NB4 (cell line): ENCODE measurements around the gene CHST6.

ENCODE experiments used
- DNase-seq: peaks from one replicate; pipeline ENCODE4 v3.0.0; 2010; ENCODE audit warnings: low read depth
- H3K4me3 ChIP-seq: one replicate; pipeline ENCODE4 v1.5.1; 2011; ENCODE audit warnings: mild to moderate bottlenecking, low read depth, low read length, moderate library complexity
- MYC ChIP-seq: IDR thresholded peaks from 2 replicates; pipeline ENCODE4 v1.6.1; 2011; ENCODE audit warnings: low read depth, low read length
- POLR2A ChIP-seq: IDR thresholded peaks from 2 replicates; pipeline ENCODE4 v1.6.1; 2011; ENCODE audit warnings: mild to moderate bottlenecking; ENCODE audit not compliant: insufficient read length; ENCODE audit errors: extremely low read depth
- TF ChIP-seq, protein P1 (sequence below): IDR thresholded peaks from one replicate; pipeline ENCODE4 v1.5.1; 2012; ENCODE audit warnings: low read depth, low read length
- TF ChIP-seq, protein P2 (sequence below): IDR thresholded peaks from 2 replicates; pipeline ENCODE4 v1.6.1; 2011; ENCODE audit warnings: low read depth, low read length

CHST6 gene

DNA sequence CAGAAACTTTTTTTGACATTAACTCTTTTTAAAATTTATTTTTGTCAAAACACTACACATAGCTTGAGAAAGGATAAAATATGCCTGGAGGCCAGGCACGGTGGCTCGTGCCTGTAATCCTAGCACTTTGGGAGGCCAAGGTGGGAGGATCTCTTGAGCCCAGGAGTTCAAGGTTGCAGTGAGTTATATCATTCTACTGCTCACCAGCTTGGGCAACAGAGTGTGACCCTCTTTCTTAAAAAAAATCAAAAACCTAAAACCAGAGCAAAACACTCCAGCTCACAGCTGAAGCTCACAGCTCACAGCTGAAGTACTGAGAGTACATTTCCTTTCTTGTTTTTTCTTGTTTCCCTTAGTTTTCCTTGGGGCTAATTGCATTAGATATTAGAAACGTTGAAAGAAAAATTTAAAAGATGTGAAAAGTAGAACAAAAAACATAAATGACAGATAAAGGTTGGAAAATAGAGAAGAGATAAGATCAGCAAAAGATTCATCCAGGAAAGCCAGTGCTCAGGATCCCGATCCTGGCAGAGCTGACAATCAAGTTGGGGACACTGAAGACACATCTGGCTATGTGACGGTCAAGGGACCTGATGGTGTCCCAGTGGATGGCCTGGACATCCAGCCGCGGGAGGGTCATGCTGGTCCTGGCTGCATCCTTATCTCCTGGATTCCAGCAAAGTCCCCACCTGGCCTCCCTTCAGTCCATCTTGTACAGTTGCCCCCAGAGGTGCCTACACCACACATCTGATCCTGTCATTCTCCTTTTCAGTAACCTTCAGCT is 9.8 kb downstream of the CHST6 start:
- TF ChIP-seq, protein P1, sequence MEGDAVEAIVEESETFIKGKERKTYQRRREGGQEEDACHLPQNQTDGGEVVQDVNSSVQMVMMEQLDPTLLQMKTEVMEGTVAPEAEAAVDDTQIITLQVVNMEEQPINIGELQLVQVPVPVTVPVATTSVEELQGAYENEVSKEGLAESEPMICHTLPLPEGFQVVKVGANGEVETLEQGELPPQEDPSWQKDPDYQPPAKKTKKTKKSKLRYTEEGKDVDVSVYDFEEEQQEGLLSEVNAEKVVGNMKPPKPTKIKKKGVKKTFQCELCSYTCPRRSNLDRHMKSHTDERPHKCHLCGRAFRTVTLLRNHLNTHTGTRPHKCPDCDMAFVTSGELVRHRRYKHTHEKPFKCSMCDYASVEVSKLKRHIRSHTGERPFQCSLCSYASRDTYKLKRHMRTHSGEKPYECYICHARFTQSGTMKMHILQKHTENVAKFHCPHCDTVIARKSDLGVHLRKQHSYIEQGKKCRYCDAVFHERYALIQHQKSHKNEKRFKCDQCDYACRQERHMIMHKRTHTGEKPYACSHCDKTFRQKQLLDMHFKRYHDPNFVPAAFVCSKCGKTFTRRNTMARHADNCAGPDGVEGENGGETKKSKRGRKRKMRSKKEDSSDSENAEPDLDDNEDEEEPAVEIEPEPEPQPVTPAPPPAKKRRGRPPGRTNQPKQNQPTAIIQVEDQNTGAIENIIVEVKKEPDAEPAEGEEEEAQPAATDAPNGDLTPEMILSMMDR = no peak
- TF ChIP-seq MYC (no peak), POLR2A (no peak)
- TF ChIP-seq, protein P2, sequence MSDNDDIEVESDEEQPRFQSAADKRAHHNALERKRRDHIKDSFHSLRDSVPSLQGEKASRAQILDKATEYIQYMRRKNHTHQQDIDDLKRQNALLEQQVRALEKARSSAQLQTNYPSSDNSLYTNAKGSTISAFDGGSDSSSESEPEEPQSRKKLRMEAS = no peak

DNA sequence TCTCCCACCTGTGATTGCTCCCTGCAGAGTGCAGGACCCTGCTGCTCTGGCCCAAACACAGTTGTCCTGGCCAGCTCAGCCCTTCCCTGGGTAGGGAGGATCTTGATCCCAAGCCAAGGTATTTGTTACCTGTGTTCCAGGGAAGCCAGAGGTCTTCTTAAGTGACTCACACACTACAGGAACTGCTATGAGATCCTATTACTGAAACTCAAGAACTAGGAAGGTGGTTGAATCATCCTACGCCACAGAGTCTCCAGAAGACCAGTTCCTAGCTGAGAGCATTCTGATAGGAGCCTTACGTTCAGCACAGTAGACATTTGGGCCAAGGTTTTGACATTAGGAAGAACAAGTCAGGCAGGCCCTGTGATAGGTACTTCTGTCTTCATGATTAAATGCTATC is 12.0 kb downstream of the CHST6 start:
- no peak overlapping the region for H3K4me3 ChIP-seq
- TF ChIP-seq POLR2A (no peak), MYC (no peak)
- TF ChIP-seq, protein P2 = no peak
- TF ChIP-seq, protein P1 = no peak
- DNase-seq = no peak

More for the DNA sequence above, 9.8 kb downstream of the CHST6 start:
- no peak for DNase-seq
- no peak overlapping the region for H3K4me3 ChIP-seq

DNA sequence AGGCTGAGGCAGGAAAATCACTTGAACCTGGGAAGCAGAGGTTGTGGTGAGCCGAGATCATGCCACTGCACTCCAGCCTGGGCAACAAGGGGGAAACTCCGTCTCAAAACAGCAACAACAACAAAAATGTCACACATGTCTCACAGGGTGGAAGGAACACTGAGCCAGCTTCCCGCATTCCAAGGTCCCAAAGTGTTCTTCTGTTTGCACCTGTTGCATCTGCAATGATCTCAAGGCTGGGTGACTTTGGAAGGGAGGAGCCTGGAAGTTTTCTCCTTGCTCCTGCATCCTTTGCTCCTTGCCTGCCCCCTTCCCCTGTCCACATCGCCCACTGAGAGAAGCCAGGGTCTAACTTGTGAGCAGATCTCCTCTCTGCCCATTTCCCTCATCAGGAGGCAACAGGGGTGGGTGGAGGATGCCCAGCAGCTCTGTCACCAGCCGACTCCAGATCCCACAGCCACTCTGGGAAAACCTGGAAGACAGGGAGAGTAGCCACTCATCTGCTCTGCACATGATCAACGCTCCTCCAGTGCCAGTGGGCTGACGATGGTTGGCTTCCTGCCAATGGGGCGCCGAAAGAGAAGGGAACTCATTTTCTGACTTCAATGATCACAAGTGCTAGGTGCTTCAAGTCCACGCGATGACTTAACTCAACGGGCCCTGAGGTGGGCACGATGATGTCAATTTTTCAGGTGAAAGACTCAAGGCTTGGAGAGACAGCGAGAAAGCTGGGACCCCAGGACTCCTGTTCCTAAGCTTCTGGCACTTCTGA is 12.6 kb downstream of the CHST6 start:
- TF ChIP-seq, protein P2 = no peak
- TF ChIP-seq POLR2A (no peak), MYC (no peak)
- TF ChIP-seq, protein P1 = no peak
- no peak overlapping the region for H3K4me3 ChIP-seq
- no peak for DNase-seq

DNA sequence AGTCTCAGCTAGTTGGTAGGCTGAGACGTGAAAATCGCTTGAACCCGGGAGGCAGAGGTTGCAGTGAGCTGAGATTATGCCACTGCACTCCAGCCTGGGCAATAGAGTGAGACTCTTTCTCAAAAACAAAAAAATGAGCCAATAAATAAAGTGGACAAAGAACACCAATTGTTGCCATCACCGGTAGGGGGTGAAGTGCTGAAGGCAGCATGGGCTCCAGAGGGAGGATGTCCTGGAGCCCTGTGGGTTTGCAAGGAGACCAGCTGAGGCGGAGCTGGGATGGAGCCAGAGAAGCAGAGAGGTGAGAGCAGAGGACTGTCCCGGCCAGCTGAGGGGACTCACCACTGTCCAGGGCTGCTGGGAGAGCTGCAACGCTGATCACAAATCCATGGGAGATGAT is 13.8 kb downstream of the CHST6 start:
- TF ChIP-seq MYC (no peak), POLR2A (no peak)
- TF ChIP-seq, protein P1 = no peak
- TF ChIP-seq, protein P2 = no peak
- DNase-seq = no peak
- H3K4me3 ChIP-seq = no peak overlapping the region

DNA sequence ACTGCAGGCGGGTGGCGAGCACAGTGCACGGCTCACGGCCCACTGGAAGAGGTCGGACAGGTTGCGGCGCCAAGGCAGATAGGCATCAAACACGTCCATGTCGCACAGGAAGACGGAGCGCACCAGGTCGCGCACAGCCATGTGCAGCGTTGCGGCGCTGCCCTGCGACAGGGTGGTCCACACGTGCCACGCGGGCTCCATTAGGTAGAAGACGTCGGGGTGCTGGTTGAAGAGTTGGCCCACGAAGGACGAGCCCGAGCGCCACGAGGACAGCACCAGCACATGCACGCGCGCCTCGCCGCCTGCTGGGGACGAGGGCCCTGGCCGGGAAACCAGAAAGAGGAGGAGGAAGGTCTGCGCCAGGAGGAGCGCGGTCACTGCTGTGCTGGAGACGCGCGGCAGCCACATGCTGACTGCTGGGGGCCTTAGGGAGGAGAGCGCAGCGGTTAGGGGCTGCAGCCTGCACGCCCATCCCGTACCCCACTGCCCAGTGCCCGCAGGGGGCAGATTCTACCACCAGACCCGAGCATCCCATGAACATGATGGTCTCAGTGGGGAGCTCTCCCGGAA is 15.7 kb downstream of the CHST6 start:
- DNase-seq = no peak
- H3K4me3 ChIP-seq = no peak overlapping the region
- TF ChIP-seq POLR2A = no peak
- TF ChIP-seq MYC = no peak
- TF ChIP-seq, protein P2 = no peak
- TF ChIP-seq, protein P1 = no peak
